Measurements from ENCODE around the gene RPL39L.
"Not testable (repeated sequence)": the region's sequence is repeated elsewhere in the genome, so short reads cannot be mapped to it uniquely, and the experiment has no call there.

Gene RPL39L

DNA sequence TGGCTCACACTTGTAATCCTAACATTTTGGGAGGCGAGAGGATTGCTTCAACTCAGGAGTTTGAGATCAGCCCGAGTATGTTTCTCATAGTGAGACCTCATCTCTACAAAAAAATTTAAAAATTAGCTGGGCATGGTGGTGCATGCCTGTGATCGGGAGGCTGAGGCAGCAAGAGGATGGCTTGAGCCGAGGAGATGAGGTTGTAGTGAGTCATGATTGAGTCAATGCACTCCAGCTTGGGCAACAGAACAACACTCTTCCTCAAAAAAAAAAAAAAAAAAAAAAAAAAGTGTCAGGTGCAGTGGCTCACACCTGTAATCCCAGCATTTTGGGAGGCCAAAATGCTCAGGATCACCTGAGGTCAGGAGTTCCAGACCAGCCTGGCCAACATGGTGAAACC is 2.4 kb downstream of the RPL39L start:
- TF ChIP-seq ZFX (IDR thresholded peaks at IDR 0.05) = no peak
- TF ChIP-seq, protein P1, sequence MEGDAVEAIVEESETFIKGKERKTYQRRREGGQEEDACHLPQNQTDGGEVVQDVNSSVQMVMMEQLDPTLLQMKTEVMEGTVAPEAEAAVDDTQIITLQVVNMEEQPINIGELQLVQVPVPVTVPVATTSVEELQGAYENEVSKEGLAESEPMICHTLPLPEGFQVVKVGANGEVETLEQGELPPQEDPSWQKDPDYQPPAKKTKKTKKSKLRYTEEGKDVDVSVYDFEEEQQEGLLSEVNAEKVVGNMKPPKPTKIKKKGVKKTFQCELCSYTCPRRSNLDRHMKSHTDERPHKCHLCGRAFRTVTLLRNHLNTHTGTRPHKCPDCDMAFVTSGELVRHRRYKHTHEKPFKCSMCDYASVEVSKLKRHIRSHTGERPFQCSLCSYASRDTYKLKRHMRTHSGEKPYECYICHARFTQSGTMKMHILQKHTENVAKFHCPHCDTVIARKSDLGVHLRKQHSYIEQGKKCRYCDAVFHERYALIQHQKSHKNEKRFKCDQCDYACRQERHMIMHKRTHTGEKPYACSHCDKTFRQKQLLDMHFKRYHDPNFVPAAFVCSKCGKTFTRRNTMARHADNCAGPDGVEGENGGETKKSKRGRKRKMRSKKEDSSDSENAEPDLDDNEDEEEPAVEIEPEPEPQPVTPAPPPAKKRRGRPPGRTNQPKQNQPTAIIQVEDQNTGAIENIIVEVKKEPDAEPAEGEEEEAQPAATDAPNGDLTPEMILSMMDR (conservative IDR thresholded peaks at IDR 0.05) = no peak
- H3K27ac ChIP-seq = no peak overlapping the region

- TF ChIP-seq, protein P1 (conservative IDR thresholded peaks at IDR 0.05) = no peak
- TF ChIP-seq ZFX (IDR thresholded peaks at IDR 0.05) = no peak
- H3K27ac ChIP-seq = no peak overlapping the region
Measured at GRCh38 chr3:187136337-187136736, 3.0 kb downstream of the RPL39L start.

GRCh38 chr3:187135172-187135690 is 4.1 kb downstream of the RPL39L start:
- not testable (repeated sequence) for H3K27ac ChIP-seq

DNA sequence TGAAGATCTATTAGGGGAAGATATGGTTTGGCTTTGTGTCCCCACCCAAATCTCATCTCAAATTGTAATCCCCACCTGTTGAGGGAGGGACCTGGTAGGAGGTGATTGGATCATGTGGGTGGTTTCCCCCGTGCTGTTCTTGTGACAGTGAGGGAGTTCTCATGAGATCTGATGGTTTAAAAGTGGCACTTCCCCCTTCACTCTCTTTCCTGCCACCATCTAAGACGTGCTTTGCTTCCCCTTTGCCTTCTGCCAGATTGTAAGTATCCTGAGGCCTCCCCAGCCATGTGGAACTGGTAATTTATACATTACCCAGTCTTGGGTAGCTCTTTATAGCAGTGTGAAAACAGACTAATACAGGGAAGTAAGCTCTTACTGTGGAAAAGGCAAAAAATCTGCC is 6.1 kb downstream of the RPL39L start:
- not testable (repeated sequence) for H3K27ac ChIP-seq

DNA sequence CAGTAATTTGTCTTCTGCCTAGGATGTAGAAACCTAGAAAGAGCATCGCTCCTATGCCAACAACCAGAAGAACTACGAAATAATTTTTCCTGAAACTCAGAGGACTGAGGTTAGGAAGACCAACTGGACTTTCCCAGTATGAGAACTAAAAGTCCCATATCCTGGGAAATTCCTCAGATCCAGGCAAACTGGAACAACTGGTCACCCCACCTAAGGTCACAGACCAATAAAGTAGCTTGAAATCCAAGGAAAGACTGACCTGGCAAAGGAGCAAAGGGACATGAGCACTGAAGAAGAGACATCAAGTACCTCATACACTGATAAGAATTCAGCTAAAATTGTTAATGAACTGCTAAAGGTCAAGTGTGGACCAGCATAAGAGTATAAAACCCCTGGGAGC is 6.6 kb downstream of the RPL39L start:
- H3K27ac ChIP-seq = no peak overlapping the region; the same call in 1 of the 2 replicates
- TF ChIP-seq, protein P1 (conservative IDR thresholded peaks at IDR 0.05) = no peak
- no peak for TF ChIP-seq ZFX (IDR thresholded peaks at IDR 0.05)

DNA sequence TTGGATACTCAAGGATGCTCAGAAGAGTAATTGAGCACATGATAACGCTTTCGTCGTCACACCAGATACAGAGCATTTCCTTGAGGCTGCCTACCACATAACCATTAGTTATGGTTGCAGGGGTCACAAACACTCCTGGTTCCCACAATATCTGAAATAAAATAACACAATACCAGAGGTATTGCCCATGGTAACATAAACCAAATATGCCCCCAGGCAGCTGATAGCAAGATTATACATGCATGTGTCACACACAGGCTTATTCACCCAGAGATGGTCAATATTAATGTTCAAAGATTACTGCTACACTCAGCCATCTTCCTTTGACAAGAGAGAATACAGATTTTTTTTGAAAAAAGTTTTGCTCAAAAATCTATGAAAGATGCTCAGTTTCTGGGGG is 7.3 kb downstream of the RPL39L start:
- H3K27ac ChIP-seq = no peak overlapping the region
- no peak for TF ChIP-seq ZFX (IDR thresholded peaks at IDR 0.05)
- TF ChIP-seq, protein P1 (conservative IDR thresholded peaks at IDR 0.05) = no peak

DNA sequence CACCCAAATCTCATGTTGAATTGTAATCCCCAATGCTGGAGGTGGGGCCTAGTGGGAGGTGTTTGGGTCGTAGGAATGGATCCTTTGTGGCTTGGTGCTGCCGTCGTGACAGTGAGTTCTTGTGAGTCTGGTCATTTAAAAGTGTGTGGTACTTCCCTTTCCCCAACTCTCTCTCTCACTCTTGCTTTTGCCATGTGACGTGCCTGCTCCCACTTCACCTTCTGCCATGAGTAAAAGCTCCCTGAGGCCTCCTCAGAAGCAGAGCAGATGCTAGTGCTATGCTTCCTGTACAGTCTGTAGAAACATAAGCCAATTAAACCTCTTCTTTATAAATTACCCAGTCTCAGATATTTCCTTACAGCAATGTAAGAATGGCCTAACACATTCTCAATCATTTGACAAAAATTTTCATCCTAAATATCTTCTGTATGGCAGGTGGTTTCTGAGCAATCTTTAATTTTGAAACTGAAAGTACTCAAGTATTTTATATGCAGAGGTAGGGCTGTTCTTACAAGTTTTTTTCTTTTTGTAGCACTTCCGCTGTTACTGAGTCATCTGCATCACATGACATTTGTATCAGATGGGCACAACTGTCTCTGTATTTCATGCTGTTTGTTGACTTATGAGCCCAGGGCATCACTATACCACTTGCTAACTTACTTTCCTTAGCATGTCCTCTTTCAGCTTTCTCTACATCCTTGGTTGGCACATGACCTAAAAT is 8.8 kb downstream of the RPL39L start:
- no peak overlapping the region for H3K27ac ChIP-seq
- TF ChIP-seq ZFX (IDR thresholded peaks at IDR 0.05) = no peak

- H3K27ac ChIP-seq = no peak overlapping the region
- TF ChIP-seq, protein P1 (conservative IDR thresholded peaks at IDR 0.05) = no peak
- no peak for TF ChIP-seq ZFX (IDR thresholded peaks at IDR 0.05)
Measured at GRCh38 chr3:187125319-187126031, 13.8 kb downstream of the RPL39L start.

GRCh38 chr3:187122261-187122660 is 17.0 kb downstream of the RPL39L start:
- H3K27ac ChIP-seq = no peak overlapping the region
- no peak for TF ChIP-seq ZFX (IDR thresholded peaks at IDR 0.05)
- TF ChIP-seq, protein P1 (conservative IDR thresholded peaks at IDR 0.05) = no peak

Measured in C4-2B (cell line).